Tongue (tissue), 2 donors: ENCODE measurements around the gene SHMT1. TPM values are rescaled to one million over a fixed set of nuclear protein-coding genes. Genes with fewer than 3 reads are reported as not detected.
"Not testable (repeated sequence)": the region's sequence is repeated elsewhere in the genome, so short reads cannot be mapped to it uniquely, and the experiment has no call there.

Experiments used
- DNase-seq: peaks from one replicate; pipeline ENCODE4 v3.0.0-alpha.2; 2015
- total RNA-seq: library from RNA; depleted of rRNA; stranded (reverse); fragments of >200 nt; gene quantifications from one replicate; pipeline ENCODE4 v1.2.3, GENCODE V29; 2014

SHMT1 gene
- total RNA-seq, 1 donor from 2014 or later = 34.4 TPM

DNA sequence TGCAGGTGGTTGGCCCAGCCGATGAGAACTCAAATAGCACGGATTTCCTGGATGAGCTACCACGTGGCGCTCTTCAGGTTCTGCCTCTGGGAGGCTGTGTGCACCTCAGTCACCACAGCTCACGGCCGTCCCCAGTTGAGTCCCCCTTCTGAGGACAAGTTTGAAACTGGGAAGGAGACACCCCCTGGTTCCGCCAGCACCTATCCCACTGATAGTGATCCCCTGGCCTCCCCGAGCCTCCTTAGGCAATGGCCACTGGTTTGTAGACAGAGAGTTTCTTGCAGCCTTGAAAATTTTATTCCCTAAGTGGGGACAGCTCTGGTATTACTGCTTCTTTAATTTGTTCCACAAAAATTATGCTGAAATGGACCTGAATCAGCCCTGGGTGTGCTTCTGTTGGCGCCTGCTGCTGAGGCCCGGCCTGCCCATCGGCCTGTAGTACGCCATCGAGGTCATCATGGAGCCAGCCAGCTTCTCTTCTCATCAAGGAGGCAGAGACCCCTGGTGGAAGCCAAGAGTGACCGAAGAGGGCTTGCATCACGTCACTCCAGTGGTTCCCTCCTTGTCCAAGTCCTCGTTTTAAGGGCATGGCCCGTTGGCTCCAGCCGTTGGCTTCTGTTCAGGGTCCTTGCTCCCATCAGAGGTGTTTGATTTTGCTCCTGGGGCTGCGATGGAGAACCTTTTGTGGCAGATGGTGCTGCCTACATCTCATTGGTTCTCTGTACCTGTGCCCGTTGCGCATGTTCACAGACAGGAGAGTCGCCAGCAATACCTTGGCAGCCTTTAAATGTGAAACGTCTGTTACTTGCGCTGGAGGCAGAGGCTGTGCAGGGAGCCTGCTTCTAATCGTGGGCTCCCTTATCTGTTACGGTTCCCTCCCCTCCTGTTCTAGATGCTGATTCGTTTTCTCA lies 39.0 kb downstream of the SHMT1 start:
- DNase-seq = no peak

DNA sequence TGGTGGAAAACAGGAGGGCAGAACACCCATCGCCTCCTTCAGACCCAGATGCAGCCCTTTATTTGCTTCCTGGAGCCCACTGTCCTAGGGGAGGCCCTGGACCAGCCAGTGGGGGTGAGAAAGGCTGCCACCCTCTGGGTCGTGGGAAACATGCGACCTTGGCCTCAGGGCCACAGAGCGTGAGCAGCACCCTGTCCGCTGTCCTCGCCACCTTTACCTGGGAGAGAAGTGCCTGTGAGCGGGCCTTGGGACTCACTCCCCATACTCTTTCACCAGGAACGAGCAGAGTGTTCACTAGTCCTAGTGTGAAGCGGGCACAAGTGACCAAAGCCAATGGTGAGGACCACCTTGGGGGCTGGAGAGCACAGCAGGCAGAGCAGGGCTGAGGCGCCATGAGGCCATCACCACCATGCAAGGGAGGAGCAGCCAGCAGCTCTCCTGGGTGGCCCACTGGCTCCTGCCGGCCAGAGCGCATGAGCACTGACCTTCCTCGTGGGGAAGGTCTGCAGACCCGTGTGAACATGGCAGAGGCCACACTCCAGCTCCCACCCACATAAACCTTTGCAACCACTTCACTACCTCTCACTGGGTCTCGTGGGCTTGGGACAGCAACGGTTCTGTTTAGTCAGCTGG lies 39.7 kb downstream of the SHMT1 start:
- no peak for DNase-seq

GRCh38 chr17:18323007-18323406 lies 40.3 kb downstream of the SHMT1 start:
- DNase-seq = no peak

DNA sequence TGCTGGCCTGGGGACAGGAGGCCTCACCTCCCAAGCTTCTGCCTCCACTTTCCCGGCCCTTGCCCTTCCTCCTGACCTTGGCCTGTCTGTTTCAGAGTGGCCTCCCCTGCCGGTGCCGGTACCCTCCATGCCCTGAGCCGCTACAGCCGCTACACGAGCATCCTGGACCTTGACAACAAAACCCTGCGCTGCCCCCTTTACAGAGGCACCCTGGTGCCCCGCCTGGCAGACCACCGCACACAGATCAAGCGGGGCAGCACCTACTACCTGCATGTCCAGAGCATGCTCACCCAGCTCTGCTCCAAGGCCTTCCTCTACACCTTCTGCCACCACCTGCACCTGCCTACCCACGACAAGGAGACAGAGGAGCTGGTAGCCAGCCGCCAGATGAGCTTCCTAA lies 40.8 kb downstream of the SHMT1 start:
- no peak for DNase-seq

DNA sequence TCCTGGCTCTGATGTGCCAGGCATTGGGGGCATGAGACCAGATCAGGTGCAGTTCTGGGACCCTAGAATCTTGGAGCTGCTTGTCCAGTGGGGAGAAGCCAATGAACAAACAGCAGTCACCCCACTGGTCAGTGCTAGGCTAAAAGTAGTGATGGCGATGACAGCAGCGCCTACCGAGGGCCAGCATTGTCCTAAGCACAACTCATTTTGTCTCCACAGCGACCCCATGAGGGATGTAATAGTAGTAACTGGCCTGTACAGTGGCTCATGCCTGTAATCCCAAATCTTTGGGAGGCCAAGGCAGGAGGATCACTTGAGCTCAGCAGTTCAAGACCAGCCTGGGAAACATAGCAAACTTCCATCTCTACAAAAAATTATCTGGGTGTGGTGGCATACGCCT lies 42.0 kb downstream of the SHMT1 start:
- no peak for DNase-seq

GRCh38 chr17:18320301-18320700 lies 43.0 kb downstream of the SHMT1 start:
- DNase-seq = no peak

- DNase-seq = peak; percentile 56
Measured at GRCh38 chr17:18319604-18320256, 43.6 kb downstream of the SHMT1 start.

DNA sequence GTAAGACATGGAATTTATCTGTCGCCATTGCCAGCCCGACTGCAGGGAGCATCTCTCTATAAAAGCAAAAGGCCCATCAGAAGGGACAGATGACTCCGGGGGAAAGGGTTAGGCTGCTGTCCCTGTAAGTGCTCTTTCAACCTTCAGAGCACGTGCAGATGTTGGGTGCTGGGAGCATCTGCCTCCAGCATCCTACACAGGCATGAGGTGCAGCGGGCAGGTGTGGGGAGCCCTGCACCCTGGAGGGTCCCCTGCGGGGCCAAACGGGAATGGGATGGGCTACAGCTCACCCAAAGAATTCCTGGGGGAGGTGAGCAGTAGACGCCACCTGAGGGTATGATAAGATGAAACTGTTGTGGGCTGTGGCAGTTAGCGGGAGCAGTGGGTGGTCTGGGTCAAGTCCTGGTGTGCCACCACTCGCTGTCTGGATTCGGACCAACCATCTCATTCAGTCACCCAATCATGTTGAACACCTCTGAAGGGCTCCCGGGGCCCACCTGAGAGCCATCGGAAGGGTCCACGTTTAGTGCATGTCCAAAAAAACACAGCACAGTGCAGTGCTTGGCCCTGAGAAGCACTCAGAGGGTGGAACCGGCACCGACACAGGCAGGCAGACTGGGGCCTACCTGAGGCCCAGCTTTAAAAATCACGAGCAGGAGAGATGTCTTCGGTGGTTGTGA lies 44.4 kb downstream of the SHMT1 start:
- DNase-seq = no peak

GRCh38 chr17:18318117-18318516 lies 45.2 kb downstream of the SHMT1 start:
- no peak for DNase-seq

DNA sequence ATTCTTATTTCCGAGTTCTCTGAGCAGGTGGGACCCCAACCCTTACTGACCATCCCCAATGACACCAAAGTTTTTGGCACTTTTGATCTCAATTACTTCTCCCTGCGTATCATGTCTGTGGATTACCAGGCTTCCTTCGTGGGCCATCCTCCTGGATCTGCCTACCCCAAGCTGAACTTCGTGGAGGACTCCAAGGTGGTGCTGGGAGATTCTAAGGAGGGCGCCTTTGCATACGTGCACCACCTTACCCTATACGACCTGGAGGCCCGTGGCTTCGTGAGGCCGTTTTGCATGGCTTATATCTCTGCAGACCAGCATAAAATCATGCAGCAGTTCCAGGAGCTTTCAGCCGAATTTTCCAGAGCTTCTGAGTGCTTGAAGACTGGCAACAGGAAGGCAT lies 47.4 kb downstream of the SHMT1 start:
- DNase-seq = no peak

GRCh38 chr17:18315562-18315922 lies 47.8 kb downstream of the SHMT1 start:
- DNase-seq = no peak

GRCh38 chr17:18314731-18315561 lies 48.4 kb downstream of the SHMT1 start, which contains the start of the genes SMCR8 and TOP3A:
Gene SMCR8, plus strand, starts transcription at chr17:18315293. Its CDS starts 497 bp downstream, at chr17:18315790.
Gene TOP3A, minus strand, starts transcription at chr17:18314994. Its CDS starts 216 bp downstream, at chr17:18314778.
- peak; percentile 99 for DNase-seq

- peak; percentile 5 for DNase-seq
Measured at GRCh38 chr17:18314059-18314730, 49.2 kb downstream of the SHMT1 start.

GRCh38 chr17:18309202-18309601 lies 54.1 kb downstream of the SHMT1 start:
- DNase-seq = no peak

DNA sequence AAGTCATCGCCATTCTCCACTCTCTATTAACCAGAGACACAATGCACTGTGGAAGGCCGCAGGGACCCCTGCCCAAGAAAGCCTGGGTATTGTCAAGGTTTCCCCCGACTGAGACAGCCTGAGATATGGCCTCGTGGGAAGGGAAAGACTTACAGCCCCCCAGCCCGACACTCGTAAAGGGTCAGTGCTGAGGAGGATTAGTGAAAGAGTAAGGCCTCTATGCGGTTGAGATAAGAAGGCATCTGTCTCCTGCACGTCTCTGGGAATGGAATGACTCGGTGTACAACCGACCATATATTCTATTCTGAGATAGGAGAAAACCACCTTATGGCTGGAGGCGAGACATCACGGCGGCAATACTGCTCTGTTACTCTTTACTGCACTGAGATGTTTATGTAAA lies 60.1 kb downstream of the SHMT1 start:
- DNase-seq = not testable (repeated sequence)

DNA sequence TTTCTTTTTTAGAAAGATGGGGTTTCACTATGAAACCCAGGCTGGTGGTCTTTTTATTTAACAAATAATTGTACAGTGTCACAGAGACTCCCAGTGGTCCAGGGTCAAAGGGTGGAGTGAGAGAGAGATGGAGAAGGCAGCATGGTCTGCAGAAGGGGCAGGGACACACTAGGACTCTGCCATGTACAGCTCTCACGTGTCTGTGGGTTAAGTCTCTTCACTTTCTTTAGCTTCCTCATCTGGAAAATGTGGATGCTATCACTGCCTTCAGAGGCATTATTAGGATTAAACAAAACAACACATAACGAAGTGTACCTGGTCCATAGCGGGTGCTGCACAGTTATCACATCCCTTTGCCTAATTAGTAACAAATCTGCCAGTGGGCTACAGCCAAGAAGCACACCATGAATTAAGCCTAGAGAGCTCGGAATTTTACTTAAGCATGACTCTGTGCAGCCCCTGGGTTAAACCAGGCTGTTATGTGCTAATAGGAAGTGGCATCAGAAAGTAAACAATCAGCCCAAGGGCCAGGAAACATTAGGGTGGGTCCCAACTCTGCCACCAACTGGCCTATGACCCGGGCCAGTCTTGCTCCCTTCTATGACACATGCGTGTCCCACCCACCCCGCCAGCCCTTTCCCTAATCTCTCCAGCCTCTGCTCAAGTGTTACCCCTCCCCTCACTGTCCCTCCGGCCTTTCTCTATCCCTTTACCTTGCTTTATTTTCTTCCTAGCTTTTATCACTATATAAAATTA lies 62.4 kb downstream of the SHMT1 start:
- DNase-seq = no peak

DNA sequence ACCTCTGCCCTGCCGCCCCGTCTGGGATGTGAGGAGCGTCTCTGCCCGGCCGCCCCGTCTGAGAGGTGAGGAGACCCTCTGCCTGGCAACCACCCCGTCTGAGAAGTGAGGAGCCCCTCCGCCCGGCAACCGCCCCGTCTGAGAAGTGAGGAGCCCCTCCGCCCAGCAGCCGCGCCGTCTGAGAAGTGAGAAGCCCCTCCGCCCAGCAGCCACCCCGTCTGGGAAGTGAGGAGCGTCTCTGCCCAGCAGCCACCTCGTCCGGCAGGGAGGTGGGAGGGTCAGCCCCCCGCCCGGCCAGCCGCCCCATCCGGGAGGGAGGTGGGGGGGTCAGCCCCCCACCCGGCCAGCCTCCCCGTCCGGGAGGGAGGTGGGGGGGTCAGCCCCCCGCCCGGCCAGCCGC lies 65.3 kb downstream of the SHMT1 start:
- DNase-seq = not testable (repeated sequence)

DNA sequence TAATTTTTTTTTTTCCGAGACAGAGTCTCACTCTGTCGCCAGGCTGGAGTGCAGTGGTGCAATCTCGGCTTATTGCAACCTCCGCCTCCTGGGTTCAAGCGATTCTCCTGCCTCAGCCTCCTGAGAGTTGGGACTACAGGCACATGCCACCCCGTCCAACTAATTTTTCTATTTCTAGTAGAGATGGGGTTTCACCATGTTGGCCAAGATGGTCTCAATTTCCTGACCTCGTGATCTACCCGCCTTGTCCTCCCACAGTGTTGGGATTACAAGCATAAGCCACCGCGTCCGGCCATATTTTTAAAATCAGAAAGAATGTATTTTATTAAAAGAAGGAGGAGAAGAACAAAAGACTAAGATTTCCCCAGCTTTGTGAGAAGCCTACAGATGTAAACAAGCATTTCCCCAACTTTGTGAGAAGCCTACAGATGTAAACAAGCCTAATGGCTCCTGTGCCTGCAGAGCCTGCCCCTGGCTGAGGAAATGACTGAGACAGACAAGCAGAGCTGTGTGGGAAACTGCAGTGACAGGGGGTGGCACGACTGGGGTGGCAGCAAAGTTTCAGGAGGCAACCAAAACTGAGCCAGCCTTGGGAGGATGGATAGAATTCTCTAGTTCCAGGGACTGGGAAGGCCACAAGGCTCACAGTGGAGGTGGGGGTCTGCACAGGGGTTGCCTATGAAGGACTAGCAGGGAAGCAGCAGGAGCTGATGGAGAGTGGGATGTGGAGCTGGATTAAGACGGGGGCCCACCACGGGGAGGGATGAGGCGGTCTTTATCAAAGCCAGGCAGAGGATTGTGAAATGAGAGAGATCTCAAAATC lies 71.4 kb downstream of the SHMT1 start:
- DNase-seq = no peak

DNA sequence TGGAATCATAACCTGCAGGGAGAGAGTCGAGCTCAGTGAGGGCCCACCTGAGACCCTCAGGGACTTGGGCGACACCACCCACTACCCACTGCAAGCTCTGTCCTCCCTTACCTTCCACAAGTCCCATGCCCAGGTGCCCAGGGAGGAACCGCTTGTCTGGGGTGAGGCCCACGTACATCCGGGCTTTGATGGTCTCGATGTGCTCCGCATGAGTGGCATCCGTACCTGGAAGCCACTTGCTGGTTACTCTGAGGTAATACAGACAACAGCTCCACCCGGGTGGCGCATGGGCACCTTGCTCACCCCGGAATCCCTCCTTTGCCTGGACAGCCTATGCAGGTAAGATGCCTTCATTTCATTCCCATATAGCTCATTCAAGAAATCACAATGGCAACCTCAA lies 78.1 kb downstream of the SHMT1 start:
- no peak for DNase-seq
